SU-DHL-6 (cell line): ENCODE measurements around the gene CAMKK2.

Experiments
- H2AFZ ChIP-seq: fragments of 200-600 bp; sonication (generic); 2 replicates; pipeline ENCODE4 v1.6.1; 2014; ENCODE audit warnings: low read depth, mild to moderate bottlenecking, moderate library complexity, mixed read lengths, antibody characterized with exemption, low read length; ENCODE audit not compliant: severe bottlenecking
- H3F3A ChIP-seq: fragments of 200-600 bp; shearing (Covaris generic); 2 replicates; pipeline ENCODE4 v1.6.0; 2016; ENCODE audit warnings: antibody characterized with exemption, mild to moderate bottlenecking; ENCODE audit not compliant: insufficient read depth
- H3K27ac ChIP-seq: fragments of 200-600 bp; sonication (generic); 2 replicates; pipeline ENCODE4 v1.5.1; 2016; ENCODE audit warnings: low read depth, mild to moderate bottlenecking, low read length, moderate library complexity, mixed read lengths
- H3K27me3 ChIP-seq: fragments of 200-600 bp; sonication (generic), shearing (Covaris generic); 2 replicates; pipeline ENCODE4 v1.6.0; 2014; ENCODE audit warnings: mild to moderate bottlenecking, low read length
- H3K36me3 ChIP-seq: fragments of 200-600 bp; sonication (generic); 2 replicates; pipeline ENCODE4 v1.6.1; 2014; ENCODE audit warnings: mild to moderate bottlenecking, low read length, mixed read lengths
- H3K4me2 ChIP-seq: fragments of 300-600, 200-600 bp; shearing (Covaris generic), sonication (generic); 2 replicates; pipeline ENCODE4 v1.6.0; 2014; ENCODE audit warnings: low read length, low read depth, mild to moderate bottlenecking; ENCODE audit not compliant: poor library complexity, severe bottlenecking
- H3K4me3 ChIP-seq: fragments of 200-600 bp; sonication (generic); 2 replicates; pipeline ENCODE4 v1.5.1; 2014; ENCODE audit warnings: antibody characterized with exemption, low read length, mild to moderate bottlenecking, mixed read lengths; ENCODE audit not compliant: insufficient read depth, poor library complexity, severe bottlenecking
- H3K79me2 ChIP-seq: fragments of 200-600 bp; sonication (generic); 2 replicates; pipeline ENCODE4 v1.6.1; 2014; ENCODE audit warnings: mild to moderate bottlenecking, low read length, moderate library complexity; ENCODE audit not compliant: insufficient read depth
- H3K9ac ChIP-seq: fragments of 200-600 bp; sonication (generic); 2 replicates; pipeline ENCODE4 v1.7.0; 2014; ENCODE audit warnings: mild to moderate bottlenecking, low read length
- H3K9me2 ChIP-seq: fragments of 200-600 bp; sonication (generic); replicated peaks from 2 replicates; pipeline ENCODE4 v1.6.1; 2014; ENCODE audit warnings: low read length; ENCODE audit not compliant: insufficient read depth
- H3K9me3 ChIP-seq: fragments of 200-600 bp; sonication (generic); 2 replicates; pipeline ENCODE4 v1.6.1; 2014; ENCODE audit warnings: low read length, mixed read lengths; ENCODE audit not compliant: insufficient read depth
- H4K20me1 ChIP-seq: fragments of 200-600 bp; sonication (generic); 2 replicates; pipeline ENCODE4 v1.6.1; 2014; ENCODE audit warnings: low read depth, mild to moderate bottlenecking, antibody characterized with exemption, low read length, moderate library complexity, mixed read lengths
- EZH2phosphoT487 ChIP-seq: fragments of 200-600 bp; sonication (generic), shearing (Covaris generic); conservative IDR thresholded peaks from 2 replicates; pipeline ENCODE4 v1.6.1; 2018; ENCODE audit warnings: mild to moderate bottlenecking, antibody characterized with exemption, low read length, moderate library complexity, mixed read lengths
- TF ChIP-seq, protein P1 (sequence below): fragments of 200-600 bp; sonication (generic); IDR thresholded peaks from one replicate; pipeline ENCODE4 v1.5.1; 2017; ENCODE audit warnings: antibody characterized with exemption, mild to moderate bottlenecking, low read length, moderate library complexity; ENCODE audit not compliant: insufficient read depth, poor library complexity, severe bottlenecking

CAMKK2 gene

DNA sequence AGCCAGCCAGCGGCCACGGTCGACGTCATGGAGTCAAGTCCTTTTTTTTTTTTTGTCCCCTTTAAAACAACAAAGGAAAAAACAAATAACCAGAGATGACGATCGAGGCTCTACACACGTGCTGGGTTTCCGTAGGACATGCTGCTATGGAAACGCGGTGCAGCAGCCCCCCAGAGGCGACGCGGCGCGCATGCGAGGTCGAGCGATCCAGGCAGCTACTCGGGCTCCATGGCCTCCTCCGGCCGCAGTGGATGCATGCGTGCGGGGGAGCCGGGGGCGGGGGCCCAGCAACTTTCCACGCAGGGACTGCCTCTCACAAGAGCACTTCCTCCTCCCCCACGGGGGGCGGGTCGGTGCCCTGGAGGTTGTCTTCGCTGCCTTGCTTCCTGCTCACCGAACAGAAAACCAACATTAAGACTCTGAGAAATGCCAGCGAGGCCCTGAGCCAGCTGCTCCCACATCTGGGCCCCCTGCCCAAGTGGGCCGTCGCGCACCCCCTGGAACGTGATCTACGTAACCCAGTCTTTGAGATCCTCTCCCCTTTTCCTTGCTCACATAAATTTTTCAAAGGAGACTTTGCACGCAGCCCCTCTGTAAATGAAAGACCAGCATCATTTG lies 55.9 kb downstream of the CAMKK2 start:
- Histone ChIP-seq H3K79me2 (no peaks in the 10 kb centered on the region), H3F3A (no peaks in the 10 kb centered on the region), H2AFZ (no peak overlapping the region), H3K9ac (no peak overlapping the region), H3K4me2 (no peak overlapping the region), H3K9me3 (no peaks in the 10 kb centered on the region), H3K27me3 (no peaks in the 10 kb centered on the region), H3K4me3 (no peak overlapping the region), H3K27ac (no peak overlapping the region), H3K9me2 (no peaks in the 10 kb centered on the region), H3K36me3 (no peaks in the 10 kb centered on the region), H4K20me1 (no peaks in the 10 kb centered on the region)
- TF ChIP-seq, protein P1, sequence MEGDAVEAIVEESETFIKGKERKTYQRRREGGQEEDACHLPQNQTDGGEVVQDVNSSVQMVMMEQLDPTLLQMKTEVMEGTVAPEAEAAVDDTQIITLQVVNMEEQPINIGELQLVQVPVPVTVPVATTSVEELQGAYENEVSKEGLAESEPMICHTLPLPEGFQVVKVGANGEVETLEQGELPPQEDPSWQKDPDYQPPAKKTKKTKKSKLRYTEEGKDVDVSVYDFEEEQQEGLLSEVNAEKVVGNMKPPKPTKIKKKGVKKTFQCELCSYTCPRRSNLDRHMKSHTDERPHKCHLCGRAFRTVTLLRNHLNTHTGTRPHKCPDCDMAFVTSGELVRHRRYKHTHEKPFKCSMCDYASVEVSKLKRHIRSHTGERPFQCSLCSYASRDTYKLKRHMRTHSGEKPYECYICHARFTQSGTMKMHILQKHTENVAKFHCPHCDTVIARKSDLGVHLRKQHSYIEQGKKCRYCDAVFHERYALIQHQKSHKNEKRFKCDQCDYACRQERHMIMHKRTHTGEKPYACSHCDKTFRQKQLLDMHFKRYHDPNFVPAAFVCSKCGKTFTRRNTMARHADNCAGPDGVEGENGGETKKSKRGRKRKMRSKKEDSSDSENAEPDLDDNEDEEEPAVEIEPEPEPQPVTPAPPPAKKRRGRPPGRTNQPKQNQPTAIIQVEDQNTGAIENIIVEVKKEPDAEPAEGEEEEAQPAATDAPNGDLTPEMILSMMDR, result no peak
- no peak for TF ChIP-seq EZH2phosphoT487

DNA sequence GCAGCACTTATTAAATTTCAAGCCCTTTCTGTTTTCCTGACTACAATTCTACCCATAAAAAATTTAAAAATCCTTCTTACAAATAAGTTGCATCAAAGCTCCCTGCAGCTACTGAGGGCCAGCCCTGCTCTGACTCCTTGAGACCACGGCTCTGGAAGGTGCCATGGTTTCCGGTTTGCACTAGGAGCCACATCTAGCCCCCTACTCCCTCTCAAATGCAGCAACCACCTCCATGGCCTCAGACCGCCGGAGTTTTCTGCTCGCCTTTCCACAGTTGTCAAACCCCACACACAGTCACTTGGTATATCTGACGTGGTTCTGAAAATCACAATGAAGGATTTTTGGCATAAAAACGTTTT lies 56.5 kb downstream of the CAMKK2 start:
- no peaks in the 10 kb centered on the region for H3K9me3 ChIP-seq
- H2AFZ ChIP-seq, result no peak overlapping the region
- H3K4me3 ChIP-seq, result no peak overlapping the region
- H3K79me2 ChIP-seq, result no peaks in the 10 kb centered on the region
- no peak overlapping the region for H3K4me2 ChIP-seq
- no peaks in the 10 kb centered on the region for H3F3A ChIP-seq
- no peaks in the 10 kb centered on the region for H4K20me1 ChIP-seq
- no peaks in the 10 kb centered on the region for H3K27me3 ChIP-seq
- no peaks in the 10 kb centered on the region for H3K9me2 ChIP-seq
- H3K36me3 ChIP-seq, result no peaks in the 10 kb centered on the region
- no peak overlapping the region for H3K9ac ChIP-seq
- no peak for TF ChIP-seq EZH2phosphoT487
- TF ChIP-seq, protein P1, result no peak
- H3K27ac ChIP-seq, result no peak overlapping the region

DNA sequence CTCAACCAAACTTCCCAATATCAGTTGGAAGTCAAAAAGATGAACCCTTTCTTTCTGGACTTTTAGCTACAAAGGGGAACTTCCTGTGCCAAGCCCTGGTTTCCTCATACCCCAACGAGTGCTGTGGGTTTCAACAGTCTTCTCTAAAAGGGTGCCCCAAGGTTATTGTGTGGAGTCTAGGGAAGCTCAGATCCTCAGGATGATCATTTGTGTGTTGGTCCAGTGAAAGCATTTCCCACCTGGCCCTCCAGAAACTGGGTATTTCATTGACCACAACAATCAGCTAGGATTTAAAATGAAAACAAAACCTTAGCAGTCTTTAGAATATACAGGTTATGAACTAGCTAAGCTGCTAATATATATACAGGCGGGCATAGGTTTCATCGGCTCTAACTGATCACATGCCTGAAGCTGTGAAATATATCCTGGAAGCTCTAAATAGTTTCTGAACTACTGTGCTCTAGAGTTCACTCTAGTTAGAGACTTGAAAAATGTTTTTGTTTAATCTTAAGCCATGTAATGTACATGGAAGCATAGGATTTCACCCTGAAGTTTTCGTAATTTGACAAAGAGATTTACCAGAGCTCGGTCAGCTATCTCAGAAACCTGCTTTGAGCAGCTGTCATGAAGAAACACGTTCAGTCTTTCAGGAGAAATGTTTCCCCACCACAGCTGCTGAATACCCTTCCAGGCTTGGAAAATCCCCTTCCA lies 57.0 kb downstream of the CAMKK2 start:
- Histone ChIP-seq H3K4me2 (no peak overlapping the region), H3K4me3 (no peak overlapping the region), H3K36me3 (no peaks in the 10 kb centered on the region), H3K27ac (no peak overlapping the region), H3K27me3 (no peaks in the 10 kb centered on the region), H2AFZ (no peak overlapping the region), H3F3A (no peaks in the 10 kb centered on the region), H3K9me3 (no peaks in the 10 kb centered on the region), H3K9me2 (no peaks in the 10 kb centered on the region), H4K20me1 (no peaks in the 10 kb centered on the region), H3K9ac (no peak overlapping the region), H3K79me2 (no peaks in the 10 kb centered on the region)
- TF ChIP-seq, protein P1, result no peak
- TF ChIP-seq EZH2phosphoT487, result no peak
